Bronchial epithelial cell (primary cell): ENCODE measurements around the gene NPAS3. TPM values are rescaled to one million over a fixed set of nuclear protein-coding genes. Genes with fewer than 3 reads are reported as not detected.

Source experiments
- DNase-seq: peaks from one replicate; pipeline ENCODE4 v3.0.0-alpha.2; 2010; ENCODE audit warnings: low read depth
- FAIRE-seq: peaks from 2 replicates; lab custom pipeline; 2011; peaks lifted over from hg19 to GRCh38; lab: Jason Lieb, UNC
- H3K27me3 ChIP-seq: 2 replicates; pipeline ENCODE4 v1.5.1; 2011; ENCODE audit warnings: low read length; ENCODE audit not compliant: control insufficient read depth, insufficient read depth
- H3K36me3 ChIP-seq: 2 replicates; pipeline ENCODE4 v1.5.1; 2011; ENCODE audit warnings: low read length; ENCODE audit not compliant: control insufficient read depth, insufficient read depth
- H3K4me3 ChIP-seq: 2 replicates; pipeline ENCODE4 v1.5.1; 2011; ENCODE audit warnings: mild to moderate bottlenecking, low read depth, low read length, control low read depth
- total RNA-seq: library from RNA; depleted of rRNA; stranded (reverse); fragments of >200 nt; gene quantifications from 2 replicates; pipeline ENCODE4 v1.2.1, GENCODE V29; 2014
- TF ChIP-seq, protein P1 (sequence below): IDR thresholded peaks from 2 replicates; pipeline ENCODE4 v1.5.1; 2011; ENCODE audit warnings: mild to moderate bottlenecking, moderate library complexity, low read length, control low read depth, inconsistent platforms; ENCODE audit not compliant: insufficient read depth, severe bottlenecking

The NPAS3 gene
- total RNA-seq, 1 donor from 2014 or later = not detected

DNA sequence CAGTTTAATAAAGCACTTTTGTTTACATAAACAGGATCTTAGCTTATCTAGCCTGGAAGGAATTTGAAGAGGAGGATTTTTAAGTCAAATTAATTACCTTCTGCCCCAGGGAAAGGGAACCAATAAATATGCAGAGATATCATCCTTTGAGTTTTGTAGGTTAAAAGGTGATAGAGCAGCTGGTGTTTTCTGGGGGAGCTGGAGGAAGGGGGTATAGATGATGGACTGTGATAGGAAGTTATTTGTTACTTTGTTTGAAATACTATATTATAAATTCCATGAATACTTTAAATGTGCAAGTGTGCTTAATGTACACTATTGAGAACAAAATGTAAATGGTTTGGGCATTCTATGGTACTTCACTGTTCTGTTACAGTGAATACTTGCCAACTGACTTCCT is 55.2 kb downstream of the NPAS3 start:
- TF ChIP-seq, protein P1, sequence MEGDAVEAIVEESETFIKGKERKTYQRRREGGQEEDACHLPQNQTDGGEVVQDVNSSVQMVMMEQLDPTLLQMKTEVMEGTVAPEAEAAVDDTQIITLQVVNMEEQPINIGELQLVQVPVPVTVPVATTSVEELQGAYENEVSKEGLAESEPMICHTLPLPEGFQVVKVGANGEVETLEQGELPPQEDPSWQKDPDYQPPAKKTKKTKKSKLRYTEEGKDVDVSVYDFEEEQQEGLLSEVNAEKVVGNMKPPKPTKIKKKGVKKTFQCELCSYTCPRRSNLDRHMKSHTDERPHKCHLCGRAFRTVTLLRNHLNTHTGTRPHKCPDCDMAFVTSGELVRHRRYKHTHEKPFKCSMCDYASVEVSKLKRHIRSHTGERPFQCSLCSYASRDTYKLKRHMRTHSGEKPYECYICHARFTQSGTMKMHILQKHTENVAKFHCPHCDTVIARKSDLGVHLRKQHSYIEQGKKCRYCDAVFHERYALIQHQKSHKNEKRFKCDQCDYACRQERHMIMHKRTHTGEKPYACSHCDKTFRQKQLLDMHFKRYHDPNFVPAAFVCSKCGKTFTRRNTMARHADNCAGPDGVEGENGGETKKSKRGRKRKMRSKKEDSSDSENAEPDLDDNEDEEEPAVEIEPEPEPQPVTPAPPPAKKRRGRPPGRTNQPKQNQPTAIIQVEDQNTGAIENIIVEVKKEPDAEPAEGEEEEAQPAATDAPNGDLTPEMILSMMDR = no peak
- DNase-seq = no peak
- H3K4me3 ChIP-seq = no peak overlapping the region
- no peaks in the 10 kb centered on the region for H3K36me3 ChIP-seq
- no peaks in the 10 kb centered on the region for H3K27me3 ChIP-seq
- FAIRE-seq = no peak

- no peaks in the 10 kb centered on the region for H3K36me3 ChIP-seq
- TF ChIP-seq, protein P1 = no peak
- H3K27me3 ChIP-seq = no peaks in the 10 kb centered on the region
- no peak overlapping the region for H3K4me3 ChIP-seq
- no peak for FAIRE-seq
- DNase-seq = no peak
These were observed 57.7 kb downstream of the NPAS3 start for GRCh38 chr14:32996343-32996742.

GRCh38 chr14:32998433-32998832 is 59.8 kb downstream of the NPAS3 start:
- TF ChIP-seq, protein P1 = peak; percentile 54
- H3K27me3 ChIP-seq = no peaks in the 10 kb centered on the region
- no peak overlapping the region for H3K4me3 ChIP-seq
- no peak for FAIRE-seq
- DNase-seq = peak; percentile 26
- H3K36me3 ChIP-seq = no peaks in the 10 kb centered on the region

- Histone ChIP-seq H3K27me3 (no peaks in the 10 kb centered on the region), H3K4me3 (no peak overlapping the region), H3K36me3 (no peaks in the 10 kb centered on the region)
- no peak for FAIRE-seq
- TF ChIP-seq, protein P1 = no peak
- DNase-seq = no peak
These were observed 71.0 kb downstream of the NPAS3 start for GRCh38 chr14:33009673-33010072.

GRCh38 chr14:33010495-33010894 is 71.8 kb downstream of the NPAS3 start:
- Histone ChIP-seq H3K36me3 (no peaks in the 10 kb centered on the region), H3K27me3 (no peaks in the 10 kb centered on the region), H3K4me3 (no peak overlapping the region)
- TF ChIP-seq, protein P1 = no peak
- FAIRE-seq (no peak), DNase-seq (no peak)

DNA sequence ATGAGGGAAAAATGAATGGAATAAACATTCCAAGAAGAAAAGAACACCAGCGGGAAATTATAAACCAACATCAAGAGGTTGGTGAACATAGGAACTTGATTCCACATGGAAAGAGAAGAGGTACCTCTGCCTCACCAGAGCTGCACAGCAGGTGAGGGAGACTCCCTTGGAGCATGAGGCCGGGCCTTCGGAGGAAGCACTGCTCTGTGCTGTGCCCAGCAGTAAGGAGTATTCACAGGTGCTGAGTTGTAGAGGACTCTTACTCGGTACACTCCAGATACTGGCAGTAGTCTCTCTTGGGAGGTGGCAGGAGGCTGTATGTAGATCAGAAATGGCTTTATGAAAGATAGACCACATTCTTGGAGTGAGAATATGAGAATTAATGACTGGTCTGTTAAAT is 76.0 kb downstream of the NPAS3 start:
- H3K4me3 ChIP-seq = no peak overlapping the region
- FAIRE-seq (no peak), DNase-seq (no peak)
- TF ChIP-seq, protein P1 = no peak
- no peaks in the 10 kb centered on the region for H3K36me3 ChIP-seq
- H3K27me3 ChIP-seq = no peaks in the 10 kb centered on the region
